COR-L47 (cell line): ENCODE measurements around the gene VKORC1L1.
"Not testable (repeated sequence)": the region's sequence is repeated elsewhere in the genome, so short reads cannot be mapped to it uniquely, and the experiment has no call there.

Source experiments
- DNase-seq: peaks from one replicate; lab custom pipeline; 2025; lab: John Stamatoyannopoulos, UW

VKORC1L1 gene

DNA sequence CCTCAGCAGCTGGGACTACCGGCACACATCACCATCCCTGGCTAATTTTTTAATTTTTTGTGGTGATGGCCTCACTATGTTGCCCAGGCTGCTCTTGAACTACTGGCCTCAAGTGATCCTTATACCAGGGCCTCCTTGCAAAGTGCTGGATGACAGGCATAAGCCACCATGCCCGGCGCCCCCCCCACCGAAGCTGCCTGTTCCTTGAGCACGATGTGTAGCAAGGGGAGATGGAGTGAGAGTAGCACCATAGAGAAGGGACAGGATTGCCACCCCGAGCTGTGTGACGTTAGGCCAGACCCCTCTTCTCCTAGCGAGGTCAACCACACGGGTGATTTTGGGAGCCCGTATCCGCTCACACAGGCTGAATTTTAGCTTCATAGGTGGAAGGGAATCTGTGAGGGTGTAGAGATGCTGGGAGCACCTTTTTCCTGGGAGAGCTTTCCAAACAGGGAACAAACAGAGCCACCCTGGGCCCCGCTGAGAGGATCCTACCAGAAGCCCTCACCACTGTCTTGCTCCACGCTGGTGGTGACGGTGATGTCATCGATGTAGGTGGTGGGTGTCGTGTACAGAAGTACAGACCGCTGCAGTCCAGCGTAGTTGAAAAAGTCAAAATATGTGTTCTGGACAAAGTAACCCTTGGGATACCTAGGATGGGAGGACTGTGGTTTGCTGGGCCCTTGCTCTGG is 106.2 kb downstream of the VKORC1L1 start:
- DNase-seq, result no peak

DNA sequence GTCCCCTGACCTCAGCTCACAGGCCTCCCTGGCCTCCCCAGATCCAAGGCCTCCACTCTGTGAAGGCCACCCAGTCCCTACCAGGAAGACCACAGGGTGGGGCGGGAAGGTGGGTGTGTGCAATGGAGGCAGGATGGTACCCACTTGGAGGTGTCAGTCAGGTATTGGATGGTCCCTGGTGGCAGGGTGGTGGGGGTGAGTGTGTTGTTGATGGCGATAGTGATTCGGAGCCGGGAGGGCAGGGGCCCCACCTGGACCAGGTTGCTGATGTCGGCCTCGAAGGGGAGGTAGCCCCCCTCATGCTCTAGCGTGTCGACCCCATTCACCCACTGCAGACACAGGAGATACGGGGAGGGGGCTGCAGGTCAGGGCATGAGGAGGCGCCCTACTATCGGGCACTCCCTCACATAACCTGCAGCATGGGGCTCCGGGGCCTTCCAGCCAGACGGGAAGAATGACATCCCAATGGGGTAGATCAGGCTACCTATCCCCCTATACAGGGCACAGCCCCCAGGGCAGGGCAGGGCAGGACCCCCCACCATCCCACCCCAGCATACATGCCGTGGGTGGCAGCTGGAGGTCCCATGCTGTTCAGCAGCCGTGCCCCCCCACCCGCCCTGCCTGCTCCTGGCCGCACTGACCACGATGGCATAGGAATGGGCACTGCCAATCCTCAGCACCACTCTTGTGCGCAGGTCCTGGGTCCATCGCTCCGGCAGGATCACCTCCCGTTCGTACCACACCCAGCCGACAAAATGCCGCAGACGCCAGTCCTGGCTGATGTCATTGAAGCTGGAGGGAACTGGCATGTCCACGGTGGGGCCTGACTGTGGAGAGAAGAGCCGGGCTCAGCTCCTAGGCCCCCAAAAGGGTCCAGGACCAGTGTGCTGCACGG is 107.0 kb downstream of the VKORC1L1 start:
- DNase-seq, result no peak

DNA sequence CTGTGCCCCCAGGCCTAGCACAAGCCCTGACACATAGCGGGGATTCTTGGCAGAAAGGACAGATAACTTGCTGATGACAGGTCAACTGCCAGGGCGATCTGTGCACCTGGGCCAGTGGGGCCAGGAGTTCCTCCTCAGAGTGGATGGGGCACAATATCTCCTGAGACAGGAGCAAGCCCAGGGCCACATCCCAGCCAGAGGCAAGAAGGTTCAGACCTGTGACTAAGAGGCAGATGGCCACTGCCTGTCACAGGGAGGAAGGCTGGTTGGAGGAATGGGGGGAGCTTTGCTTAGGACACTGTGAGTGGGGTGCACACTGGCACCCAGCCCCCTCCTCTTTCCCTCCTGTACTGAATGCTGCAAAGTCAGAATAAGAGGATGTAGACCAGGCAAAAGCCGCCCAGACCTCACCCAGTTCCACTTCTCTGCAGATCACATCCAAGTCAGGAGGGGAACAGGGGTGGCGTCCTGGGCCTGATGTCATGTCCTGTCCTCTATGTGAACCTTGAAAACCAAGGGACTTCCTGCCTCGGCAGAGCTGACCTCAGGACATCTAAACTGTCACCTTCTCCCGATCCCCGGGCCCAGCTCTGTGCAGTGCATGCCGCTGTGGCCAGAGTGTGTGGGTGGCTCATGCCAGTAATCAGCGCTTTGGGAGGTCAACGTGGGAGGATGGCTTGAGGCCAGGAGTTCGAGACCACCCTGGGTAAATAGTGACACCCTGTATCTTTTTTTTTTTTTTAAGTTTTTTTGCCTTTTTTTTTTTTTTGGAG is 107.8 kb downstream of the VKORC1L1 start:
- peak; percentile 3 for DNase-seq

DNA sequence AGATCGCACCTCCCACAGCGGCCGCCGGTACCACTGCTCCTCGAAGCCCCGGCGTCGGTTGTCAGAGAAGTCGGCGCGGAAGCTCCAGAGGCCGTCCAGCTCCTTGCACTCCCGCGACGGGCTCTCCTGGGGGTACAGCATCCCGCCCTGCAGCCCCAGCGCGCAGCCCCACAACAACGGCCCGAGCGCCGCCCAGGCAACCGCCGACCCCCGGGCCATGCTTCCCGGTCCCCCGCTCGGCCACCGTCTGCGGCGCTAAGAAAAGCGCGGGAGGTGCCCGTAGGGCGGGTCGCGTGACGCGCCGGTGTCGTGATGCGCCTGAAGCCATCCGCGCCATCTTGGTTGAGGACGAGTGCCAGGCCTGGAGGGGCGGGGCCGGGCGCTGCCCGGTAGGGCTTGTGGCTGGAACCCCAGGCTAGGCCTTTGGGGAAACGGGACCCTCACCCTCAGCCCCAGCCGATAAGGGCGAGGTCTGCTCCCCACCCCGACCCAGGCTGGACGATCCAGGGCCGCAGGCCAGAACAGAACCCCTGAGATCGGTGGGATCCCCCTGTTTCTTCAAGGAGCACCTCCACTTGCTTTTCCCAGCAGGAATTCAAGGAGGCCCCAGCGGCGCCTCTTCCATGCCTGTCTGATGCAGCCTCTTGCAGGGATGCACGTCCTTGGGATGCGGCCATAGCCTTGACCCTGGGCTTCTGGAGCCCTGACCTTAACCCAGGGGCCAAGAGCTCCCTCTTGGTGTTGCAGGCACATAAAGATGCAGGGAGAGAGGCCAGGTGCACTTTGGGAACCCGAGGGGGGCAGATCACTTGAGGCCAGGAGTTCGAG is 109.3 kb downstream of the VKORC1L1 start, which contains the start of gene GUSB:
TSS of gene GUSB (minus strand) at position 249 of the 828 bp plus-strand sequence. CDS start at position 219, 30 bp downstream.
- DNase-seq, result peak; percentile 91

DNA sequence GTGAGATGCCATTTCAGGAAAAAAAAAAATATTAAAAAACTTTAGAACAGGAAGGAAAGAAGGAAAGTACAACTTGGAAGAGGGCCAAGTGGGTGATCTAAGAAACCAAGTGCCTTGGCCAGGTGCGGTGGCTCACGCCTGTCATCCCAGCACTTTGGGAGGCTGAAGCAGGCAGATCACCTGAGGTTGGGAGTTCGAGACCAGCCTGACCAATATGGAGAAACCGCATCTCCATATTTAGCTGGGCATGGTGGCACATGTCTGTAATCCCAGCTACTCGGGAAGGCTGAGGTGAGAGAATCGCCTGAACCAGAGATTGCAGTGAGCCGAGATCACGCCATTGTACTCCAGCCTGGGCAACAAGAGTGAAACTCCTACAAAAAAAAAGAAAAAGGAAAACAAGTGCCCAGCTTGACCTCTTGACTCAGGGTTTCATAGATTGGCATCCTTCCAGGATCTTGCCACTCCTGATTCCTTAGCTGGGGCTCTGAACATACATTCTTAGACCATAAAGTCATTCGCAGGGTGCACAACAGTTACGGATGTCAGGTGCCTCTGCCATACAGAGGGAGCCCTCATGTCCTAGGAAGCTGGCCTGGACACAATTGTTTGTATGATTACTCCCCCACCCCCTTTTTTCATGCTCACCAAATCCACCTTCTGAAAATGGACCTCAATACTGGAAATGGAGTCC is 111.2 kb downstream of the VKORC1L1 start:
- no peak for DNase-seq

DNA sequence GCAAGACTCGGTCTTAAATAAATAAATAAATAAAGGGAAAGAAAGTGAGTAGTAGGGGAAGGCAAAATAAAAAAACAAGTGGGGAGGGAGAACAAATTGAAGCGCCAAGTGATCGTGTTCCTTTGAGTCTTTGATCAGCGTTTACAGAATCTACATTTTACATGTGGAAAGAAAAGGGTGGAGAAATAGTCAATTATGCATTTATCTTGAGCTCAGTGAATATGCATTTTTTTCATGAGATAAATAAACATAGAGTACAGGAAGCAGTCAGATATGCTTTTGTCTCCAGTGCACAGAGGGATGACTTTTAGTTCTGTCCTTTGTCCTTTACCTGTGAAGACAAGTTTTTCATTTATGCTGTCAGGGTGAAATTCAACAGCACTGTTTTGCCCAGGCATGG is 115.2 kb downstream of the VKORC1L1 start:
- no peak for DNase-seq

DNA sequence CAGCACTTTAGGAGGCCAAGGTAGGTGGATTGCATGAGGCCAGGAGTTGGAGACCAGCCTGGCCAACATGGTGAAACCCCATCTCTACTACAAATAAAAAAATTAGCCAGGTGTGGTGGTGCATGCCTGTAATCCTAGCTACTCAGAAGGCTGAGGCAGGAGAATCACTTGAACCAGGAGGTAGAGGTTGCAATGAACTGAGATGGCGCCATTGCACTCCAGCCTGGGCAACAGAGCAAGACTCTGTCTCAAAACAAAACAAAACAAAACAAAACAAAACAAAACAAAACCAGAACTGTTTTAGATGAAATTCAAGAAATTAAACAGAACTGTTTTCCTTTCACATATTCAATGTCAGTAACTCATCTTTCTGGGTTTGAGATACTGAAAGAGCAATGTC is 115.6 kb downstream of the VKORC1L1 start:
- DNase-seq, result not testable (repeated sequence)

DNA sequence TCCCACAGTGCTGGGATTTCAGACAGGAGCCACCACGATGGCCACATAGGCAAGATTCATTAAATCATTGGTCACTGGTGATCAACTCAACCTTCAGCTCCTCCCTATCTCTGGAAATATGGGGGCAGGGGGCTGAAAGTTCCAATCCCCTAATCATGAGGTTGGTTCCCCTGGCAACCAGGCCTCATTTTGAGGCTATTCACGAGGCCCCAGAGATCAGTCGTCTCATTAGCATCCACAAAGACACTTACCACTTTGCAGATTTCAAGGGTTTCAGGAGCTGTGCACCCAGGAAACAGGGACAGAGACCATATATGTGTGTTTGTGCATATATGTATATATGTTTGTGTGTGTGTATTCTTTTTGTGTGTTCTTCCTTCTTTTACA is 116.8 kb downstream of the VKORC1L1 start:
- no peak for DNase-seq

DNA sequence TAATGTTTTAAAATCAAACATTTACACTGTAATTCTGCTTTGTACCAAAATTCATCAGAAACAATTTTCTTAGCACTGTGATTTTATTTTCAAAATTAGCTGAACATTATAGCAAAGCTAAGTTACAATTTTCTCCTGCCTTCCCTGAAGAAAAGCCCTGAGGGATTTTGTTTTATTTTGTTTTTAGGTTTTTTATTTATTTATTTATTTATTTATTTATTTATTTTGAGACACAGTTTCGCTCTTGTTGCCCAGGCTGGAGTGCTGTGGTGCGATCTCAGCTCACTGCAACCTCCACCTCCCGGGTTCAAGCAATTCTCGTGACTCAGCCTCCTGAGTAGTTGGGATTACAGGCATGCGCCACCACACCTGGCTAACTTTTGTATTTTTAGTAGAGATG is 119.0 kb downstream of the VKORC1L1 start:
- not testable (repeated sequence) for DNase-seq

DNA sequence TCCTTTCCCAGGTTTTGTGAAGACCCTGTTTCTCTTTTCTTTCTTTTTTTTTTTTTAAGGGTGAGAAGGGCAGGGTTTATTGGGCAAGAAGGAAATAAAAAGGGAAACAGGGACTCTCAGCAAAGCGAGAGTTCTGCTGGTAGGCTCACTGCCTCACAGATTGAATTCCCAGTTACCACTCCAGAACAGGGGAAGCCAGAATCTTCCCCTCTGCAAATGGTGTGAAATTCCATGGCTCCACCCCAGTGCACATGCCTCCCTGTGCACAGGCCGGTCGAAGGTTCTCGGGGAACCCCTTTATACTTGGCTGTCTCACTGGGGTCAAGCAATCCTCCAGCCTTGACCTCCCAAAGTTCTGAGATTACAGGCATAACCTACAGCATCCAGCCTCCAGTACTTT is 119.7 kb downstream of the VKORC1L1 start:
- no peak for DNase-seq

DNA sequence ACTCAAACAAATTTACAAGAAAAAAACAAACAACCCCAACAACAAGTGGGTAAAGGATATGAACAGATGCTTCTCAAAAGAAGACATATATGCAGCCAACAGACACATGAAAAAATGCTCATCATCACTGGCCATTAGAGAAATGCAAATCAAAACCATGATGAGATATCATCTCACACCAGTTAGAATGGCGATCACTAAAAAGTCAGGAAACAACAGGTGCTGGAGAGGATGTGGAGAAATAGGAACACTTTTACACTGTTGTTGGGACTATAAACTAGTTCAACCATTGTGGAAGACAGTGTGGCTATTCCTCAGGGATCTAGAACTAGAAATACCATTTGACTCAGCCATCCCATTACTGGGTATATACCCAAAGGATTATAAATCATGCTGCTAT is 122.1 kb downstream of the VKORC1L1 start:
- DNase-seq, result not testable (repeated sequence)

DNA sequence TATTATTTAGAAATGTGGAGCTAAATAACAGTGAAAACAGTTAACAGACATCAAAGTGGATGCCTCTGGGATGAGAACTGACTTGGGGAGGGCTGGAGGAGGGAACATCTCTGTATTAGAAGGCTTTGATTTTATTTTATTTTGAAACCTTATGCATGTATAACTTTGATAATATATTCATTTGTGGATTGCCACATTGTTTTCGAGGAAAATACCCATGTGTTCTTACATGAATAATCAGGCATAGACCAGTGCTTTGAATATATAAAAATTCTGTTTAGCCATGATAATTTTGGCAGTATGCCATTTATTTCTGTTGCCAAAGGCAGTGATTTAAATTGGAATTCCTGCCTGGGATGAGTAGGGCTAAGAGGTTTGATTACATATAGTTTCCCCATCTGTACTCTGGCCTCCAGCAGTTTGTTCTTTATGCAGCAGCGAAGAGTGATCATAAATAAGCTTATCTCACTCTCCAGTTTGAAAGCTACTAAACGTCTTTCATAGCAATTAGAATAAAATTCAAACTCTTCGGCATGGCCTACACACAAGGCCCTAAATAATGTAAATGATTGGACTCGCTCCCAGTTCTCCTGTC is 128.0 kb downstream of the VKORC1L1 start:
- not testable (repeated sequence) for DNase-seq

DNA sequence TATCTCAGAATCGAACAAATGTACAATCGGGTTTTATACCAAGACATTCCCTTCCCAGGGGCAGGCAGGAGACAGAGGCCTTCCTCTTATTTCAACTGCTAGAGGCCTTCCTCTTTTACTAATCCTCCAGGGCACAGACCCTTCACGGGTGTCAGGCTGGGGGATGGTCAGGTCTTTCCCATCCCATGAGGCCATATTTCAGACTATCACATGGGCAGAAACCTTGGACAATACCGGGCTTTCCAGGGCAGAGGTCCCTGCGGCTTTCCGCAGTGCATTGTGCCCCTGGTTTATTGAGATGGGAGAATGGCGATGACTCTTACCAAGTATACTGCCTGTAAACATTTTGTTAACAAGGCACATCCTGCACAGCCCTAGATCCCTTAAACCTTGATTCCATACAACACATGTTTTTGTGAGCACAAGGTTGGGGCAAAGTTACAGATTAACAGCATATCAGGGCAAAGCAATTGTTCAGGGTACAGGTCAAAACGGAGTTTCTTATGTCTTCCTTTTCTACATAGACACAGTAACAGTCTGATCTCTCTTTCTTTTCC is 132.3 kb downstream of the VKORC1L1 start:
- not testable (repeated sequence) for DNase-seq

DNA sequence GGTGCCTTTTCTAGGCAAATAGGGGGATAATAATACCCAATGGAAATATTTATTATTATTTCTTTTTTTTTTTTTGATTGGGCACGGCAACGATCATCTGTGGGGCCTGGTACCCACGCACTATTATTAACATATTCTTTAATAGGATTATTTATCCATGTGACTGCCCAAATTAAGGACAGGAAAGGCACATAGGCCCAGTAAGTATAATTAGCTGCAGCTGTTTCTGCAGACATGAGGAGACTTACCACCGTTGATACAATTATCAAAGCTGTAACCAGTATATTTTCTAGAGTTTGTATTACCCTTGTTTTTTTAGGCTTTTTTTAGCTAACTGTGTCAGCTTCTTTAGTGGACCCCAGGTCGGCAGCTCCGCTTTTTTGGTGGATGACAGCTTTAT is 134.4 kb downstream of the VKORC1L1 start:
- no peak for DNase-seq
